Liver (tissue), 9 donors: ENCODE measurements around the gene SFXN2. TPM values are rescaled to one million over a fixed set of nuclear protein-coding genes. Genes with fewer than 3 reads are reported as not detected.
A peak's percentile ranks its signal among the peaks of the same experiment; 100 is the strongest.
"Not testable (repeated sequence)": the region's sequence is repeated elsewhere in the genome, so short reads cannot be mapped to it uniquely, and the experiment has no call there.

ENCODE experiments used
- DNase-seq: peaks from one replicate; pipeline ENCODE4 v3.0.0-alpha.2; 2017; ENCODE audit warnings: low spot score
- H3K27ac ChIP-seq, 2 donors: one replicate each; pipeline ENCODE4 v1.7.0; 2013; ENCODE audit warnings: inconsistent platforms in 2 of 2, low read length in 2 of 2, control low read depth in 1 of 2, low read depth in 1 of 2, mild to moderate bottlenecking in 1 of 2
- H3K27me3 ChIP-seq, 4 donors: one replicate each; pipeline versions ENCODE4 v1.6.1 to v1.7.0; 2013; ENCODE audit warnings: low read length in 3 of 4, inconsistent platforms in 1 of 4, mild to moderate bottlenecking in 1 of 4, moderate library complexity in 1 of 4; ENCODE audit not compliant: control insufficient read depth in 4 of 4, insufficient read depth in 4 of 4
- H3K36me3 ChIP-seq, 4 donors: one replicate each; pipeline versions ENCODE4 v1.6.1 to v1.7.0; 2013; ENCODE audit warnings: low read length in 3 of 4, mild to moderate bottlenecking in 3 of 4, low read depth in 1 of 4, moderate library complexity in 1 of 4; ENCODE audit not compliant: control insufficient read depth in 4 of 4, insufficient read depth in 3 of 4
- H3K4me1 ChIP-seq, 4 donors: one replicate each; pipeline versions ENCODE4 v1.6.1 to v1.7.0; 2013; ENCODE audit warnings: low read length in 3 of 4, mild to moderate bottlenecking in 3 of 4, moderate library complexity in 1 of 4; ENCODE audit not compliant: control insufficient read depth in 4 of 4, insufficient read depth in 4 of 4
- H3K4me3 ChIP-seq, 3 donors: one replicate each; pipeline versions ENCODE4 v1.6.1 to v1.7.0; 2013; ENCODE audit warnings: low read length in 3 of 3, control low read depth in 1 of 3, low read depth in 1 of 3, mild to moderate bottlenecking in 1 of 3
- H3K9ac ChIP-seq, 2 donors: one replicate each; pipeline ENCODE4 v1.7.0; 2013; ENCODE audit warnings: low read length in 2 of 2, mild to moderate bottlenecking in 2 of 2, moderate library complexity in 2 of 2, control low read depth in 1 of 2, low read depth in 1 of 2
- H3K9me3 ChIP-seq, 4 donors: one replicate each; pipeline versions ENCODE4 v1.6.1 to v1.7.0; 2013; ENCODE audit warnings: low read length in 3 of 4; ENCODE audit not compliant: control insufficient read depth in 4 of 4
- ATF3 ChIP-seq: IDR thresholded peaks from 2 replicates; pipeline ENCODE4 v1.6.1; 2016; ENCODE audit warnings: antibody characterized with exemption
- EGR1 ChIP-seq, 2 donors: IDR thresholded peaks; 2 replicates each; pipeline ENCODE4 v1.6.1; 2016 to 2018; ENCODE audit warnings: antibody characterized with exemption in 2 of 2, low read depth in 2 of 2
- FOXA1 ChIP-seq: IDR thresholded peaks from 2 replicates; pipeline ENCODE4 v1.6.1; 2016; ENCODE audit warnings: antibody characterized with exemption
- FOXA2 ChIP-seq: IDR thresholded peaks from 2 replicates; pipeline ENCODE4 v1.6.1; 2016; ENCODE audit warnings: antibody characterized with exemption
- GABPA ChIP-seq, 2 donors: IDR thresholded peaks in 1 of 2; conservative IDR thresholded peaks in 1 of 2; 2 replicates each; pipeline ENCODE4 v1.6.1; 2016; ENCODE audit warnings: antibody characterized with exemption in 2 of 2, mild to moderate bottlenecking in 1 of 2, moderate library complexity in 1 of 2
- HNF4A ChIP-seq, 2 donors: conservative IDR thresholded peaks; 2 replicates each; pipeline ENCODE4 v1.6.1; 2016; ENCODE audit warnings: antibody characterized with exemption in 2 of 2, mild to moderate bottlenecking in 2 of 2
- HNF4G ChIP-seq: IDR thresholded peaks from 2 replicates; pipeline ENCODE4 v1.6.1; 2016; ENCODE audit warnings: antibody characterized with exemption
- JUND ChIP-seq, 2 donors: IDR thresholded peaks; 2 replicates each; pipeline ENCODE4 v1.6.1; 2016; ENCODE audit warnings: antibody characterized with exemption in 2 of 2
- MAX ChIP-seq: IDR thresholded peaks from 2 replicates; pipeline ENCODE4 v1.6.1; 2016; ENCODE audit warnings: antibody characterized with exemption
- NR2F2 ChIP-seq: IDR thresholded peaks from 2 replicates; pipeline ENCODE4 v1.6.1; 2016; ENCODE audit warnings: antibody characterized with exemption
- RAD21 ChIP-seq, 2 donors: IDR thresholded peaks; 2 replicates each; pipeline ENCODE4 v1.6.1; 2016; ENCODE audit warnings: antibody characterized with exemption in 2 of 2, mild to moderate bottlenecking in 2 of 2
- REST ChIP-seq: IDR thresholded peaks from 2 replicates; pipeline ENCODE4 v1.6.1; 2016; ENCODE audit warnings: antibody characterized with exemption, mild to moderate bottlenecking
- RXRA ChIP-seq, 2 donors: IDR thresholded peaks; 2 replicates each; pipeline ENCODE4 v1.6.1; 2017 to 2018; ENCODE audit warnings: antibody characterized with exemption in 2 of 2, mild to moderate bottlenecking in 1 of 2
- SP1 ChIP-seq: IDR thresholded peaks from 2 replicates; pipeline ENCODE4 v1.6.1; 2018; ENCODE audit warnings: antibody characterized with exemption, mild to moderate bottlenecking
- TAF1 ChIP-seq: conservative IDR thresholded peaks from 2 replicates; pipeline ENCODE4 v1.6.1; 2016; ENCODE audit warnings: antibody characterized with exemption, mild to moderate bottlenecking
- ZBTB33 ChIP-seq: IDR thresholded peaks from 2 replicates; pipeline ENCODE4 v1.6.1; 2016; ENCODE audit warnings: antibody characterized with exemption
- WGBS: extraction: QIAGEN DNeasy Blood & Tissue Kit; methylation state at CpG from one replicate; pipeline ENCODE4 v1.1.7; 2013; 5-methylcytosine and 5-hydroxymethylcytosine counted together
- polyA plus RNA-seq, 2 donors: library from polyadenylated mRNA; stranded (reverse) in 1 of 2; unstranded in 1 of 2; fragments of 200-250 nt in 1 of 2; fragments of >200 nt in 1 of 2; fragmentation: Nextera tagmentation in 1 of 2; extraction: Ambion mirVana in 1 of 2; gene quantifications; one replicate each; pipeline versions ENCODE4 v1.2.1 to v1.2.3, GENCODE V29; 2013 to 2015
- total RNA-seq, 2 donors: library from RNA; depleted of rRNA; stranded (reverse); fragments of >200 nt; gene quantifications; one replicate each; pipeline ENCODE4 v1.2.3, GENCODE V29; 2014
- TF ChIP-seq, protein P1 (sequence below): fragments of 150-350 bp; IDR thresholded peaks from 2 replicates; pipeline ENCODE4 v1.5.1; 2017; ENCODE audit warnings: improper control_type of control experiment, low read depth, low read length; ENCODE audit not compliant: missing input control
- donor health status: healthy.
- donor health status: healthy.
- donor health status: healthy.
- donor health status: healthy.
- donor health status: healthy.

Gene SFXN2
- total and polyA plus RNA-seq, 4 donors = 6.0 to 22.6 (median 17.7) TPM

- TF ChIP-seq RAD21 (IDR thresholded peaks at IDR 0.05) (no peak), RXRA (IDR thresholded peaks at IDR 0.05) (no peak), HNF4G (no peak), ATF3 (no peak), EGR1 (IDR thresholded peaks at IDR 0.05; ENCODE audit: low read depth in 2 of 2) (no peak), FOXA2 (no peak), HNF4A (conservative IDR thresholded peaks at IDR 0.05) (no peak)
These were observed 44.0 kb downstream of the SFXN2 start (continued) for GRCh38 chr10:102758240-102758932.

- H3K27ac ChIP-seq = peak overlapping the region in 1 of 2 donors; percentile 12
- not testable (repeated sequence) for H3K9me3 ChIP-seq, H3K27me3 ChIP-seq, H3K4me3 ChIP-seq, DNase-seq, H3K36me3 ChIP-seq, H3K9ac ChIP-seq
- peaks cover 4 to 12% (median 11%) of the 10 kb centered on the region in 4 donors for H3K4me1 ChIP-seq
- 74% methylated on average over 7 of the region's 12 CpGs for WGBS
These were observed 44.5 kb downstream of the SFXN2 start for GRCh38 chr10:102758933-102759262.

DNA sequence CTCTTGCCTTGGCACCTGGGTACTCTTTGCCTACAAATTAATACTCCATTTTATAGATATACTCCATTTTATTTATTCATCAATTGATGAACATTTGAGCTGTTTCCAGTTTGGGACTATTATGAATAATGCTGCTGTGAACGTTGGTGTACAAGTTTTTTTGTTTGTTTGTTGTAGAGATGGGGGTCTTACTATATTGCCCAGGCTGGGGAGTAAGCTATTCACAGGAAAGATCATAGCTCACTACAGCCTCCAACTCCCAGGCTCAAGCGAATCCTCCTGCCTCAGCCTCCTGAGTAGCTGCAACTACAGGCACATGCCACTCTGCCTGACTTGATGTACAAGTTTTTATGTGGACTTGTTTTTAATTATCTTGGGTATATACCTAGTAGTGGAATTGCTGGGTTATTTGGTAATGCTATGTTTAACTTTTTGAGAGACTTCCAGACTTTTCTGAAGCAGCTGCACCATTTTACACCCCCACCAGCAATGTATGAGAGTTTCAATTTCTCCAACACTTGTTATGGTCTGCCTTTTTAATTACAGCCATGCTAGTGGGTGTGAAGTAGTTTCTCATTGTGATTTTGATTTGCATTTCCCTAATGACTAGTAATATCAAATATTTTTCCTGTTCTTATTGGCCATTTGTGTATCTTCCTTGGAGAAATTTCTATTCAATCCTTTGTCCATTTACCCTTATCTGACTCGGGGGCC, 45.2 kb downstream of the SFXN2 start:
- H3K27ac ChIP-seq = no peak overlapping the region
- no peak overlapping the region for H3K4me3 ChIP-seq
- 94% methylated on average over 3 of the region's 3 CpGs for WGBS
- H3K4me1 ChIP-seq = peaks cover 4 to 15% (median 13%) of the 10 kb centered on the region in 4 donors
- TF ChIP-seq NR2F2 (no peak), FOXA2 (no peak), ZBTB33 (no peak), RXRA (IDR thresholded peaks at IDR 0.05) (no peak), HNF4A (conservative IDR thresholded peaks at IDR 0.05) (no peak), GABPA (IDR thresholded peaks at IDR 0.05 in 1 of 2, conservative IDR thresholded peaks at IDR 0.05 in 1 of 2) (no peak), MAX (no peak), RAD21 (IDR thresholded peaks at IDR 0.05) (no peak), HNF4G (no peak), FOXA1 (no peak), REST (no peak), SP1 (no peak), ATF3 (no peak), JUND (IDR thresholded peaks at IDR 0.05) (no peak), TAF1 (no peak)
- TF ChIP-seq, protein P1, sequence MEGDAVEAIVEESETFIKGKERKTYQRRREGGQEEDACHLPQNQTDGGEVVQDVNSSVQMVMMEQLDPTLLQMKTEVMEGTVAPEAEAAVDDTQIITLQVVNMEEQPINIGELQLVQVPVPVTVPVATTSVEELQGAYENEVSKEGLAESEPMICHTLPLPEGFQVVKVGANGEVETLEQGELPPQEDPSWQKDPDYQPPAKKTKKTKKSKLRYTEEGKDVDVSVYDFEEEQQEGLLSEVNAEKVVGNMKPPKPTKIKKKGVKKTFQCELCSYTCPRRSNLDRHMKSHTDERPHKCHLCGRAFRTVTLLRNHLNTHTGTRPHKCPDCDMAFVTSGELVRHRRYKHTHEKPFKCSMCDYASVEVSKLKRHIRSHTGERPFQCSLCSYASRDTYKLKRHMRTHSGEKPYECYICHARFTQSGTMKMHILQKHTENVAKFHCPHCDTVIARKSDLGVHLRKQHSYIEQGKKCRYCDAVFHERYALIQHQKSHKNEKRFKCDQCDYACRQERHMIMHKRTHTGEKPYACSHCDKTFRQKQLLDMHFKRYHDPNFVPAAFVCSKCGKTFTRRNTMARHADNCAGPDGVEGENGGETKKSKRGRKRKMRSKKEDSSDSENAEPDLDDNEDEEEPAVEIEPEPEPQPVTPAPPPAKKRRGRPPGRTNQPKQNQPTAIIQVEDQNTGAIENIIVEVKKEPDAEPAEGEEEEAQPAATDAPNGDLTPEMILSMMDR = no peak
- H3K36me3 ChIP-seq = no peaks in the 10 kb centered on the region
- no peak for DNase-seq
- no peaks in the 10 kb centered on the region for H3K27me3 ChIP-seq
- H3K9ac ChIP-seq = no peak overlapping the region
- H3K9me3 ChIP-seq = no peaks in the 10 kb centered on the region
